PC-9 (cell line): ENCODE measurements around the gene HNF1A.

Experiments used
- EZH2 ChIP-seq: fragments of 200-600 bp; sonication (generic); IDR thresholded peaks from 2 replicates; pipeline ENCODE4 v1.8.0; 2017; ENCODE audit warnings: antibody characterized with exemption, low read depth
- TF ChIP-seq, protein P1 (sequence below): fragments of 200-600 bp; sonication (generic); conservative IDR thresholded peaks from 2 replicates; pipeline ENCODE4 v1.6.1; 2017; ENCODE audit warnings: mixed run types, antibody characterized with exemption, mild to moderate bottlenecking, moderate library complexity

DNA sequence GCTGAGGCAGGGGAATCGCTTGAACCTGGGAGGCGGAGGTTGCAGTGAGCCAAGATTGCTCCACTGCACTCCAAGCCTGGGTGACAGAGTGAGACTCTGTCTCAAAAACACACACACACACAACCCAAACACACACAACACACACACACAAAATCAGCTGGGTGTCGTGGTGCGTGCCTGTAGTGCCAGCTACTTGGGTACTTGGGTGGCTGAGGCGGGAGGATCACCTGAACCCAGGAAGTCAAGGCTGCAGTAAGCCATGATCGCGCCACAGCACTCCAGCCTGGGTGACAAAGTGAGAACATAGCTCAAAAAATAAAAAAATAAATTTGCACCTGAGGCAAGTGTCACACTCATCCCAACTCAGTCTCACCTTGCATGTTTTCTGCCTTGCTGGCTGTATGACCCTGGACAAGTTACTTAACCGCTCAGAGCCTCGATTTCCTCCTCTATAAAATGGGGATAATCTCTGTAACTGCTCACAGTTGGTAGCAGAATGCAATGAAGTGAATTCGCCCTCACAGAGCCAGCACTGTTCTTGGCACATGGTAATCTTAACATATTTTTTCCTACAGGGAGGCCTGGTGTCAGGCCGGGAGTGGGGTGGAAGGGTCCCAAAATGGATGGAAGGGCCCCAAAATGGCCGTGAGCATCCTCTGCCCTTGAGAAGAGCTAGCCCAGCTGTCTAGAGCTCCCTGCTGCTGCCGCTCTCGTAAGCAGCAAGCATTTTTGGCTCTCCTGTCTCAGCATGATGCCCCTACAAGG is 630 bp upstream of the HNF1A start:
- TF ChIP-seq EZH2 = no peak
- TF ChIP-seq, protein P1, sequence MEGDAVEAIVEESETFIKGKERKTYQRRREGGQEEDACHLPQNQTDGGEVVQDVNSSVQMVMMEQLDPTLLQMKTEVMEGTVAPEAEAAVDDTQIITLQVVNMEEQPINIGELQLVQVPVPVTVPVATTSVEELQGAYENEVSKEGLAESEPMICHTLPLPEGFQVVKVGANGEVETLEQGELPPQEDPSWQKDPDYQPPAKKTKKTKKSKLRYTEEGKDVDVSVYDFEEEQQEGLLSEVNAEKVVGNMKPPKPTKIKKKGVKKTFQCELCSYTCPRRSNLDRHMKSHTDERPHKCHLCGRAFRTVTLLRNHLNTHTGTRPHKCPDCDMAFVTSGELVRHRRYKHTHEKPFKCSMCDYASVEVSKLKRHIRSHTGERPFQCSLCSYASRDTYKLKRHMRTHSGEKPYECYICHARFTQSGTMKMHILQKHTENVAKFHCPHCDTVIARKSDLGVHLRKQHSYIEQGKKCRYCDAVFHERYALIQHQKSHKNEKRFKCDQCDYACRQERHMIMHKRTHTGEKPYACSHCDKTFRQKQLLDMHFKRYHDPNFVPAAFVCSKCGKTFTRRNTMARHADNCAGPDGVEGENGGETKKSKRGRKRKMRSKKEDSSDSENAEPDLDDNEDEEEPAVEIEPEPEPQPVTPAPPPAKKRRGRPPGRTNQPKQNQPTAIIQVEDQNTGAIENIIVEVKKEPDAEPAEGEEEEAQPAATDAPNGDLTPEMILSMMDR = no peak
